MCF 10A (cell line): ENCODE measurements around the gene GGT7. TPM values are rescaled to one million over a fixed set of nuclear protein-coding genes. Genes with fewer than 3 reads are reported as not detected.

Experiments used
- Bru-seq: library from RNA; stranded (reverse); fragments of 400-500 nt; gene quantifications from one replicate; lab custom pipeline; 2021; lab: Mats Ljungman, UMichigan
- BruChase-seq, 2 experiments: library from RNA; stranded (reverse); fragments of 400-500 nt; gene quantifications; one replicate each; lab custom pipeline; 2021; lab: Mats Ljungman, UMichigan
- BruUV-seq: library from RNA; stranded (reverse); fragments of 400-500 nt; replicated peaks from 2 replicates; lab custom pipeline; 2021; lab: Mats Ljungman, UMichigan
- CTCF ChIA-PET: fragments of 300-600 bp; sonication (Branson Sonifier 250); formaldehyde crosslinking; extraction: SDS; loops from one replicate; lab custom pipeline; 2021; ENCODE audit warnings: antibody characterized with exemption, inconsistent platforms; lab: Yijun Ruan, JAX
- POLR2A ChIA-PET: fragments of 300-600, 350-650 bp; sonication (Branson Sonifier 250); formaldehyde crosslinking; extraction: SDS; loops from one replicate; lab custom pipeline; 2020; ENCODE audit warnings: antibody characterized with exemption, inconsistent platforms; lab: Yijun Ruan, JAX
- DNase-seq: peaks from one replicate; pipeline ENCODE4 v3.0.0-alpha.2; 2018; ENCODE audit not compliant: unreplicated experiment
- H3K27ac Mint-ChIP-seq: one replicate; pipeline ENCODE4 v1.8.0; 2022; ENCODE audit warnings: mild to moderate bottlenecking, low read depth, mixed read lengths; ENCODE audit not compliant: unreplicated experiment
- H3K27me3 Mint-ChIP-seq: one replicate; pipeline ENCODE4 v1.8.0; 2022; ENCODE audit warnings: mixed read lengths; ENCODE audit not compliant: insufficient read depth, unreplicated experiment
- H3K36me3 Mint-ChIP-seq: one replicate; pipeline ENCODE4 v1.8.0; 2022; ENCODE audit warnings: mild to moderate bottlenecking, moderate library complexity, mixed read lengths; ENCODE audit not compliant: insufficient read depth, unreplicated experiment
- H3K4me1 Mint-ChIP-seq: one replicate; pipeline ENCODE4 v1.8.0; 2022; ENCODE audit warnings: mixed read lengths; ENCODE audit not compliant: insufficient read depth, unreplicated experiment
- H3K4me3 Mint-ChIP-seq: one replicate; pipeline ENCODE4 v1.8.0; 2022; ENCODE audit warnings: mild to moderate bottlenecking, moderate library complexity, mixed read lengths; ENCODE audit not compliant: unreplicated experiment
- H3K9me3 Mint-ChIP-seq: one replicate; pipeline ENCODE4 v1.8.0; 2022; ENCODE audit warnings: mixed read lengths; ENCODE audit not compliant: unreplicated experiment
- intact Hi-C: fragments of 100-400 bp; cut with micrococcal nuclease; formaldehyde crosslinking; loops from 2 replicates; pipeline ENCODE4 v1.14.1; 2022
- long read RNA-seq: library from polyadenylated mRNA; stranded (forward); transcript quantifications from one replicate; pipeline ENCODE4 v2.0.0, GENCODE V29; 2022
- total RNA-seq: library from RNA; stranded (reverse); gene quantifications from 2 replicates; pipeline ENCODE4 v1.2.3, GENCODE V29; 2022
- TF ChIP-seq, protein P1 (sequence below): fragments of 200-600 bp; IDR thresholded peaks from one replicate; pipeline ENCODE4 v1.8.0; 2022; ENCODE audit warnings: antibody characterized with exemption, mild to moderate bottlenecking; ENCODE audit not compliant: unreplicated experiment

GGT7 gene, protein sequence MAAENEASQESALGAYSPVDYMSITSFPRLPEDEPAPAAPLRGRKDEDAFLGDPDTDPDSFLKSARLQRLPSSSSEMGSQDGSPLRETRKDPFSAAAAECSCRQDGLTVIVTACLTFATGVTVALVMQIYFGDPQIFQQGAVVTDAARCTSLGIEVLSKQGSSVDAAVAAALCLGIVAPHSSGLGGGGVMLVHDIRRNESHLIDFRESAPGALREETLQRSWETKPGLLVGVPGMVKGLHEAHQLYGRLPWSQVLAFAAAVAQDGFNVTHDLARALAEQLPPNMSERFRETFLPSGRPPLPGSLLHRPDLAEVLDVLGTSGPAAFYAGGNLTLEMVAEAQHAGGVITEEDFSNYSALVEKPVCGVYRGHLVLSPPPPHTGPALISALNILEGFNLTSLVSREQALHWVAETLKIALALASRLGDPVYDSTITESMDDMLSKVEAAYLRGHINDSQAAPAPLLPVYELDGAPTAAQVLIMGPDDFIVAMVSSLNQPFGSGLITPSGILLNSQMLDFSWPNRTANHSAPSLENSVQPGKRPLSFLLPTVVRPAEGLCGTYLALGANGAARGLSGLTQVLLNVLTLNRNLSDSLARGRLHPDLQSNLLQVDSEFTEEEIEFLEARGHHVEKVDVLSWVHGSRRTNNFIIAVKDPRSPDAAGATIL
- total RNA-seq, result 2.5 and 3.2 TPM in 2 replicates
- Bru-seq, nascent RNA, result percentile 34 among the genes with signal in this experiment
- percentile 32 among the genes with signal in this experiment for BruChase-seq, experiment 1, labeled RNA remaining after a 6-hour chase
- percentile 33 among the genes with signal in this experiment for BruChase-seq, experiment 2, labeled RNA remaining after a 2-hour chase
- long read RNA-seq, partial matches to known transcripts, result 0 of 1 reads
- long read RNA-seq, other reads (novel, unspliced or antisense), result 1 of 1 reads

DNA sequence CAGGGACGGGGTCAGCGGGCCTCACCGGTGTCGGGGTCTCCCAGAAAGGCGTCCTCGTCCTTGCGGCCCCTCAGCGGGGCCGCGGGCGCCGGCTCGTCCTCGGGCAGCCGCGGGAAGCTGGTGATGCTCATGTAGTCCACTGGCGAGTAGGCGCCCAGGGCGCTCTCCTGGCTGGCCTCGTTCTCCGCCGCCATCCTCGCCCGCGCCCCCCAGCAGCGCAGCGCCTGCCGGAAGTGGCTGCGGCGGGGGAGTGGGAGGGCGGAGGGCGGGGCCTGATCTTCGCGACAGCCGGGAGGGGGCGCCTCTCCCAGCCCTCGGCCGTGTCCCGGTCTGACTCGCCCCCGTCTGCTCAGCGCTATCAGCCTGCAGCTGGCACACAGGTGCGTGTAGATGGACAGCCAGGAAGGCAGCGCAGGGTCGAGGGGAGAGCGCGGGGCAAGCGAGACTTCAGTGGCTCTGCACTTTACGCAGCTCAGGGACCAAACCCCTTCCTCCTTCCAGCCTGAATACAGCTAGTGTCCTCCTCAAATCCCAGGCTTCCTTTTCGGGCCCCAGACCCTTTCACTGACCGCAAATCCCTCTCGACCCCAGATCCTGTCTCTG lies at the start of gene GGT7:
Gene GGT7, minus strand, starts transcription at position 235 of the 603 bp plus-strand sequence. Its CDS starts 41 bp downstream, at position 194.
- Mint-ChIP-seq H3K27me3 (no peaks in the 10 kb centered on the region), H3K27ac (no peak within 1 kb of the TSS), H3K4me3 (peak within 1 kb of the TSS; percentile 71), H3K36me3 (no peaks in the 10 kb centered on the region), H3K4me1 (peaks cover 42% of the 10 kb centered on the region), H3K9me3 (no peaks in the 10 kb centered on the region)
- ChIA-PET CTCF (interaction anchor here (0.5 to 10.5 kb wide), 27 partner anchors 13 to 1698 kb away, joined by 3 to 279 read pairs (median 3); partner anchors contain the start of genes EDEM2, GSS, MYH7B and TRPC4AP), POLR2A (interaction anchor here (0.6 to 3.5 kb wide), 11 partner anchors 27 to 274 kb away, joined by 3 to 17 read pairs (median 4); partner anchors contain the start of genes EDEM2, GSS, MYH7B and TRPC4AP)
- no TSS peak for BruUV-seq
- peak; percentile 36 for DNase-seq
- TF ChIP-seq, protein P1, sequence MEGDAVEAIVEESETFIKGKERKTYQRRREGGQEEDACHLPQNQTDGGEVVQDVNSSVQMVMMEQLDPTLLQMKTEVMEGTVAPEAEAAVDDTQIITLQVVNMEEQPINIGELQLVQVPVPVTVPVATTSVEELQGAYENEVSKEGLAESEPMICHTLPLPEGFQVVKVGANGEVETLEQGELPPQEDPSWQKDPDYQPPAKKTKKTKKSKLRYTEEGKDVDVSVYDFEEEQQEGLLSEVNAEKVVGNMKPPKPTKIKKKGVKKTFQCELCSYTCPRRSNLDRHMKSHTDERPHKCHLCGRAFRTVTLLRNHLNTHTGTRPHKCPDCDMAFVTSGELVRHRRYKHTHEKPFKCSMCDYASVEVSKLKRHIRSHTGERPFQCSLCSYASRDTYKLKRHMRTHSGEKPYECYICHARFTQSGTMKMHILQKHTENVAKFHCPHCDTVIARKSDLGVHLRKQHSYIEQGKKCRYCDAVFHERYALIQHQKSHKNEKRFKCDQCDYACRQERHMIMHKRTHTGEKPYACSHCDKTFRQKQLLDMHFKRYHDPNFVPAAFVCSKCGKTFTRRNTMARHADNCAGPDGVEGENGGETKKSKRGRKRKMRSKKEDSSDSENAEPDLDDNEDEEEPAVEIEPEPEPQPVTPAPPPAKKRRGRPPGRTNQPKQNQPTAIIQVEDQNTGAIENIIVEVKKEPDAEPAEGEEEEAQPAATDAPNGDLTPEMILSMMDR, result peak; percentile 29
- intact Hi-C loops, result no loop called here

DNA sequence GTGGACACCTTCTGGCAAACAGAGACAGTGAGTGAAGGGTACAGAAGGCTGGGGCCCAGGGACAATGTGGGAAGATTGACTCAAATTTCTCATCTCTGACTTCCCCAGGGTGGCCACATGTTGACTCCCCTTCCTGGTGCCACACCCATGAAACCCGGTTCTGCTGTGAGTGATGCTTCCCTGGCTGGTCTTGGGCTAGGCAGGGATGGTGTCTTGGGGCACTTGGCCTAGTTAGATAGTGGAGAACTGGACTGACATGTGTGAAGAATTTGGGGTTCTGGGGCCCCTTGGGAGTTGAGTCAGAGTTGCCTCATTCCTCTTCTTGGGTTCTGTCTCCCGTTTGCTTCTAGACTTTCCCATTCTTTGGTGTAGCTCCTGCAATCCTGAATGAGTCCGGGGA lies 48.8 kb upstream of the GGT7 start:
- Mint-ChIP-seq H3K36me3 (peaks cover 17% of the 10 kb centered on the region), H3K4me3 (no peak overlapping the region), H3K9me3 (no peaks in the 10 kb centered on the region), H3K4me1 (peaks cover 23% of the 10 kb centered on the region), H3K27ac (no peak overlapping the region), H3K27me3 (no peaks in the 10 kb centered on the region)
- POLR2A ChIA-PET, result interaction anchor here (0.5 to 4.4 kb wide), 11 partner anchors 10 to 86 kb away, joined by 3 to 51 read pairs (median 7); partner anchors contain the start of genes ACSS2 and GGT7
- CTCF ChIA-PET, result interaction anchor here (0.7 to 2.2 kb wide), 3 partner anchors 9 to 34 kb away, joined by 3 to 6 read pairs (median 4); partner anchors contain the start of genes GSS and MYH7B
- intact Hi-C loops, result no loop called here
- TF ChIP-seq, protein P1, result no peak
- BruUV-seq, result no TSS peak
- no peak for DNase-seq

DNA sequence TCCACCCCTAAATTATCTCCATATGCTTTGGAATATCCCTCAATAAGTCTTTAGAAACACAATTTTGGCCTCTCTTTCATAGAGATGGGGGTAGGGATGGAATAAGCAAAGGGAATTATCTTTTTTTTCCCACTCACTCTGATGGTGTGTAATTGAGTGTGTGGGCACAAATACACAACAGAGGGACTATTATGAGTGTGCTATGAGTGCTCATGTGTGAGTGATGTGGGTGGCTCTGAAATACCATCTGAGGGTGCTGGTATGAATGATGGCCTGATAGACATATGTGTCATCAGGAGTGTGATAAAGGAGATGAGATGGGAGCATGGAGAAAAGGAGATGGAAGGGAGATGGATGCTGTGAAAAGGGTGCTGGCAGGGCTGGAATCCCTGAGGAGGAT lies 47.4 kb upstream of the GGT7 start:
- Mint-ChIP-seq H3K4me3 (no peak overlapping the region), H3K27me3 (no peaks in the 10 kb centered on the region), H3K36me3 (peaks cover 8% of the 10 kb centered on the region), H3K4me1 (peaks cover 18% of the 10 kb centered on the region), H3K27ac (no peak overlapping the region), H3K9me3 (no peaks in the 10 kb centered on the region)
- BruUV-seq, result no TSS peak
- DNase-seq, result no peak
- intact Hi-C loops, result no loop called here
- TF ChIP-seq, protein P1, result no peak
- ChIA-PET CTCF (no interaction called here), POLR2A (interaction anchor here (1.3 to 1.5 kb wide), 2 partner anchors 13 to 44 kb away, joined by 5 to 6 read pairs; partner anchors contain the start of gene ACSS2)
